NCI-H2227 (cell line): ENCODE results near the gene CYBB.
"Not testable (repeated sequence)": the region's sequence is repeated elsewhere in the genome, so short reads cannot be mapped to it uniquely, and the experiment has no call there.

Experiments
- DNase-seq: peaks from one replicate; lab custom pipeline; 2025; ENCODE audit not compliant: unreplicated experiment; lab: John Stamatoyannopoulos, UW

Gene CYBB

GRCh38 chrX:37779857-37780256 is at the start of gene CYBB:
CYBB (plus strand) TSS chrX:37780059; CDS start chrX:37780078, 19 bp downstream.
- no peak for DNase-seq

- peak; percentile 87 for DNase-seq
These were observed 34.5 kb upstream of the CYBB start for GRCh38 chrX:37745354-37745753.

- DNase-seq = no peak
These were observed 34.0 kb upstream of the CYBB start for GRCh38 chrX:37745835-37746217.

- DNase-seq = no peak
These were observed 33.5 kb upstream of the CYBB start for GRCh38 chrX:37746218-37746941.

GRCh38 chrX:37746951-37747350 is 32.9 kb upstream of the CYBB start:
- DNase-seq = no peak

- no peak for DNase-seq
These were observed 27.6 kb upstream of the CYBB start for GRCh38 chrX:37752281-37752680.

GRCh38 chrX:37752936-37753335 is 26.9 kb upstream of the CYBB start:
- no peak for DNase-seq

- no peak for DNase-seq
These were observed 26.5 kb upstream of the CYBB start for GRCh38 chrX:37753384-37753783.

GRCh38 chrX:37754516-37754915 is 25.3 kb upstream of the CYBB start:
- no peak for DNase-seq

- no peak for DNase-seq
These were observed 24.8 kb upstream of the CYBB start for GRCh38 chrX:37755025-37755424.

- no peak for DNase-seq
These were observed 22.8 kb upstream of the CYBB start for GRCh38 chrX:37757082-37757481.

- no peak for DNase-seq
These were observed 20.5 kb upstream of the CYBB start for GRCh38 chrX:37759351-37759750.

- no peak for DNase-seq
These were observed 19.9 kb upstream of the CYBB start for GRCh38 chrX:37759878-37760418.

- no peak for DNase-seq
These were observed 16.5 kb upstream of the CYBB start for GRCh38 chrX:37763400-37763799.

- DNase-seq = no peak
These were observed 14.4 kb upstream of the CYBB start for GRCh38 chrX:37765507-37765906.

- no peak for DNase-seq
These were observed 12.4 kb upstream of the CYBB start for GRCh38 chrX:37767430-37767829.

- DNase-seq = not testable (repeated sequence)
These were observed 11.0 kb upstream of the CYBB start for GRCh38 chrX:37768866-37769265.

- no peak for DNase-seq
These were observed 3.4 kb upstream of the CYBB start for GRCh38 chrX:37776283-37776986.

GRCh38 chrX:37776987-37777325 is 2.9 kb upstream of the CYBB start:
- DNase-seq = no peak

GRCh38 chrX:37781081-37781480 is 1.2 kb downstream of the CYBB start:
- DNase-seq = no peak

GRCh38 chrX:37781814-37782213 is 2.0 kb downstream of the CYBB start:
- no peak for DNase-seq

- no peak for DNase-seq
These were observed 2.5 kb downstream of the CYBB start for GRCh38 chrX:37782359-37782758.

- DNase-seq = no peak
These were observed 3.4 kb downstream of the CYBB start for GRCh38 chrX:37783305-37783704.
